Skeletal muscle cell (primary cell): Measurements from ENCODE around the gene MEX3D.

ENCODE experiments used
- DNase-seq: peaks from one replicate; pipeline ENCODE4 v3.0.0-alpha.2; 2010; ENCODE audit warnings: low read depth
- H3K4me3 ChIP-seq: 2 replicates; pipeline ENCODE4 v1.5.1; 2011; ENCODE audit warnings: low read depth, mild to moderate bottlenecking, control low read depth, low read length, moderate library complexity

MEX3D gene

GRCh38 chr19:1509602-1510441, 58.3 kb downstream of the MEX3D start:
- DNase-seq = no peak

GRCh38 chr19:1508507-1508856, 59.6 kb downstream of the MEX3D start:
- DNase-seq = no peak
- H3K4me3 ChIP-seq = peak overlapping the region; percentile 32

More at GRCh38 chr19:1509602-1510441, 58.3 kb downstream of the MEX3D start:
- no peak overlapping the region for H3K4me3 ChIP-seq

- peak overlapping the region; percentile 55 for H3K4me3 ChIP-seq
- peak; percentile 82 for DNase-seq
Observed at GRCh38 chr19:1507763-1508506, 60.2 kb downstream of the MEX3D start.

- DNase-seq = no peak
- H3K4me3 ChIP-seq = peak overlapping the region; percentile 15
Observed at GRCh38 chr19:1507192-1507660, 60.9 kb downstream of the MEX3D start.

- DNase-seq = no peak
- no peak overlapping the region for H3K4me3 ChIP-seq
Observed at GRCh38 chr19:1505991-1506881, 61.9 kb downstream of the MEX3D start.

GRCh38 chr19:1505012-1505411, 63.1 kb downstream of the MEX3D start:
- no peak for DNase-seq
- no peak overlapping the region for H3K4me3 ChIP-seq
